Transverse colon (tissue), 3 donors: ENCODE results near the gene PTCD3.

ENCODE experiments used
- POLR2A ChIP-seq: fragments of 450-650 bp; IDR thresholded peaks from one replicate; pipeline ENCODE4 v1.6.1; 2016; ENCODE audit warnings: antibody characterized with exemption, mild to moderate bottlenecking, moderate library complexity
- TF ChIP-seq, protein P1 (sequence below), 5 experiments: fragments of 200-600 bp in 3 of 5; fragments of 450-650 bp in 2 of 5; sonication (generic) in 3 of 5; IDR thresholded peaks; 1 replicate in 2 of 5; 2 replicates in 3 of 5; pipeline ENCODE4 v1.5.1; 2016 to 2017; ENCODE audit warnings: antibody characterized with exemption in 5 of 5, inconsistent platforms in 3 of 5, mild to moderate bottlenecking in 2 of 5, moderate library complexity in 1 of 5

GRCh38 chr2:86176597-86176996, 70.6 kb downstream of the PTCD3 start:
- TF ChIP-seq, protein P1, sequence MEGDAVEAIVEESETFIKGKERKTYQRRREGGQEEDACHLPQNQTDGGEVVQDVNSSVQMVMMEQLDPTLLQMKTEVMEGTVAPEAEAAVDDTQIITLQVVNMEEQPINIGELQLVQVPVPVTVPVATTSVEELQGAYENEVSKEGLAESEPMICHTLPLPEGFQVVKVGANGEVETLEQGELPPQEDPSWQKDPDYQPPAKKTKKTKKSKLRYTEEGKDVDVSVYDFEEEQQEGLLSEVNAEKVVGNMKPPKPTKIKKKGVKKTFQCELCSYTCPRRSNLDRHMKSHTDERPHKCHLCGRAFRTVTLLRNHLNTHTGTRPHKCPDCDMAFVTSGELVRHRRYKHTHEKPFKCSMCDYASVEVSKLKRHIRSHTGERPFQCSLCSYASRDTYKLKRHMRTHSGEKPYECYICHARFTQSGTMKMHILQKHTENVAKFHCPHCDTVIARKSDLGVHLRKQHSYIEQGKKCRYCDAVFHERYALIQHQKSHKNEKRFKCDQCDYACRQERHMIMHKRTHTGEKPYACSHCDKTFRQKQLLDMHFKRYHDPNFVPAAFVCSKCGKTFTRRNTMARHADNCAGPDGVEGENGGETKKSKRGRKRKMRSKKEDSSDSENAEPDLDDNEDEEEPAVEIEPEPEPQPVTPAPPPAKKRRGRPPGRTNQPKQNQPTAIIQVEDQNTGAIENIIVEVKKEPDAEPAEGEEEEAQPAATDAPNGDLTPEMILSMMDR (IDR thresholded peaks at IDR 0.05): no peak
- TF ChIP-seq POLR2A: no peak
